Glomerular visceral epithelial cell (primary cell): Measurements from ENCODE around the gene CLTC.
"Not testable (repeated sequence)": the region's sequence is repeated elsewhere in the genome, so short reads cannot be mapped to it uniquely, and the experiment has no call there.

ENCODE experiments used
- DNase-seq: peaks from one replicate; pipeline ENCODE4 v3.0.0-alpha.2; 2016; ENCODE audit errors: extremely low spot score

Gene CLTC

DNA sequence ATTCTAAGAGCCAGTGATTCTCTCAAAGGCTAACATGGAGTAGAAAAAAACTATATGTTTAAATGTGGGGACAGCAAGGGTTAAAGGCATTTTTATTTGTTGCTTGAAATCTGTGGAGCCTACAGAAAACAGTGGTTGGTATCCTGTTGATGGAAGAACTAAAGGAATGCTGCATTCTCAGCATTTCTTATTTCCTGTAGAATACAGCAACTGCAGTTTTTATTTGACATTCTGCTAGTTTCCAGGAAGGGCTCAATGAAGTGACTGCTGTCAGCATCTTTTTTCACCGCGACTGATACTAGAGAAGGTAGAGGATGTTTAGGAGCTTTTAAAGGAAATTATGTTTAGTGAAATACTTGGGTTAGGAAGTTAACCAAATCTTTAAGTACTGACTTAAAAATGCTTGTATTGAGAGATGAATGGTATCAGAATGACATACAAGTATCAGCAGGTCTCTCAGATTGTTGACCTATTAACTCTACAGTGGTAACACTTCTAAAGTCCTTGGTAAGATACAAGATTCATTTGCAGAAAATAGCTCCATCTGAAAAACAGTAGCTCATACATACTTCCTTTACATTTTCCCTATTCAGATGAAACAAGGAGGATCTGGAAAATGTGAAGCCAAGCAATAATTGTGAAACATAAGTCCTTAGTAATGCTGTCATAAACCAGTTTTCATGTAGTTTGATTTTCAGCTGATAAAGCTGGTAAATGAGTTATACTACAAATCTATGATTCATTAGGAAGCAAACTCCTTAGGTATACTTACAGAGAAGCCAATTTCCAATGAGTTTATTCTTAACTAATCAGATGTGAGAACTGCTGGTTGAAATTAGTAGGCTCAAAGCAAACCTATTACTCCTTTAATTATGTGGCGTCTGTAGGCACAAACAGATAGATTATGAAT, 15.2 kb downstream of the CLTC start:
- DNase-seq = no peak

DNA sequence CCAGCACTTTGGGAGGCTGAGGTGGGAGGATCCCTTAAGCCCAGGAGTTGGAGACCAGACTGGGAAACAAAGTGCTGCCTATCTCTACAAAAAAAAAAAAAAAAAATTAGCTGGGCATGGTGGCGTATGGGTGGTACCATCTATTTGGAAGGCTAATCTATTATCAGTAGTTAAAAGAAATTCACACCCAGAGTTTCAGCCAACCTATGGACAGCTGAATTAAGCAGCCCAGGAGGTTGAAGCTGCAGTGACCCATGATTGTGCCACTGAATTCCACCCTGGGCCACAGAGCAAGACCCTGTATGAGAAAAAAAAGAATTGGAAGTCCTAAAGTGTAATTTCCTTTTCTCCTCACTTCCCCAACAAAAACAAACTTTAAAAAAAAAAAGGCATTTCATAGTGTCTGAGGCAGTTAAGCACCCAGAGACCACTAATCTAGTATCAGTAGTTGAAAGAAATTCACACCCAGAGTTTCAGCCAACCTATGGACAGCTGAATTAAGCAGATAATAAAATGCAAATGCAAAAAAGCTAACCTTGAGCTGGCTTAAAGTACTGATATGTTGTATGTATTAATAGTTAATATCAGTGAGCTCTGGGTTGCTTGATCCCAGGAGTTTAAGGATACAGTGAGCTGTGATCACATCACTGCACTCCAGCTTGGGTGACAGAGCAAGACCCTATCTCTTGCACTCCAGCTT, 18.1 kb downstream of the CLTC start:
- no peak for DNase-seq

DNA sequence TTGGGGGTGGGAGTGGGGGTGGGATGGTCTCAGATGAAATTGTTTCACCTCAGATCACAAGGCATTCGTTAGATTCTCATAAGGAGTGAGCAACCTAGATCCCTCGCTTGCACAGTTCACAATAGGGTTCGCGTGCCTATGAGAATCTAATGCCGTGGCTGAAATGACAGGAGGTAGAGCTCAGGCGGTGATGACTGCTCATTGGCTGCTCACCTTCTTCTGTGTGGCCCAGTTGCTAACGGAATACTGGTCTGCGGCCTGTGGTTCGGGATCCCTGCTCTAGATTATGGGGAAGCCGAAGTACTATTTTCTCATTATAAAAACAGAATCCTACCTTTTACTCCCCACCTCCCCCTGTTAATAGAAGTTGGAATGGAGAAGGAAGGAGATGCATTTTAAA, 18.9 kb downstream of the CLTC start:
- DNase-seq = no peak

DNA sequence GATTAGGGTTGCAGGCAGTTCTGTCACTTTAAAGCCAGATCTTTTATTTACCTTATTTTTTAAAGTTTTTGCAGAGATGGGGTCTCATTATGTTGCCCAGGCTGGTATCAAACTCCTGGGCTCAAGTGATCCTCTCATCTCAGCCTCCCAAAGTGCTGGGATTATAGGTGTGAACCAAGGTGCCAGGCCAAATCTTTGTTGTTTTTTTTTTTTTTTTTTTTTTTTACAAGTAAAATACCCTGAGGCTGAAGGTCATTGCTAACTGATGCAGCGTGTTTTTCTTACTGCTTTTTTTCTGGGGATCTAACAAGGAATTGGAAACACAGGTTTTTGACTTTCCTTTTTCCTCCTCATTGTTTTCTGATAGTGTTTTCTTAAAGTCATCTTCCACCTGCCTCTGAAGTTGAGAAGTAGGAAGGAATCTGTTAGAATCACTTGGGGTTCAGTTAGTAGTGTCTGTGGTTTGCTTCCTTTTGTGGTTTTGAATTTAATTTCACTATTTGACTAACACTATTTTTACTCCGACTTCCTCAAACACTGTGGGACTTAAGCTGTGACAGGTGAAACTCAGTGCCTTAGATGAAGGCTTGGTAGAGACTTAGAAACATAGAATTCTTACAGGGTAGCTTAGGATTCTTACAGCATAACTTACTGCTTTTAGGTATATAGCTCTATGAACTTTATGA, 22.2 kb downstream of the CLTC start:
- peak; percentile 34 for DNase-seq

DNA sequence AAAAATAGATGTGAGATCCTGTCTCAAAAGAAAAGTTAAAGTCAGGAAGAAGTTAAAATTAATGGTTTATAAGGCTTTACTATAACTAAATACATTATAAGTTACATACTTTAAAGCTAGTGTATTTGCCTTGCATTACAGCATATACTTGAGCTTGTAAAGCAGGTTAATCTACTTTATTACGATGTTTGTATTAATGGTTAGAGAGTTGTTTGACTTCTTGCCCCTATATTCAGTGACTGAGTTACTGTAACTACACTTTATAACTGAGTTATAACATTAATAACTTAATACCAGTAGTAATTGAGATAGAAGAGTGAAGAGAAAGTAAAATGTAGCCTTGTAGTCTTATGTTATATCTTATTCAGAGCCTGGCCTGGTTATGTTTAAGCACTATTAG, 22.9 kb downstream of the CLTC start:
- no peak for DNase-seq

DNA sequence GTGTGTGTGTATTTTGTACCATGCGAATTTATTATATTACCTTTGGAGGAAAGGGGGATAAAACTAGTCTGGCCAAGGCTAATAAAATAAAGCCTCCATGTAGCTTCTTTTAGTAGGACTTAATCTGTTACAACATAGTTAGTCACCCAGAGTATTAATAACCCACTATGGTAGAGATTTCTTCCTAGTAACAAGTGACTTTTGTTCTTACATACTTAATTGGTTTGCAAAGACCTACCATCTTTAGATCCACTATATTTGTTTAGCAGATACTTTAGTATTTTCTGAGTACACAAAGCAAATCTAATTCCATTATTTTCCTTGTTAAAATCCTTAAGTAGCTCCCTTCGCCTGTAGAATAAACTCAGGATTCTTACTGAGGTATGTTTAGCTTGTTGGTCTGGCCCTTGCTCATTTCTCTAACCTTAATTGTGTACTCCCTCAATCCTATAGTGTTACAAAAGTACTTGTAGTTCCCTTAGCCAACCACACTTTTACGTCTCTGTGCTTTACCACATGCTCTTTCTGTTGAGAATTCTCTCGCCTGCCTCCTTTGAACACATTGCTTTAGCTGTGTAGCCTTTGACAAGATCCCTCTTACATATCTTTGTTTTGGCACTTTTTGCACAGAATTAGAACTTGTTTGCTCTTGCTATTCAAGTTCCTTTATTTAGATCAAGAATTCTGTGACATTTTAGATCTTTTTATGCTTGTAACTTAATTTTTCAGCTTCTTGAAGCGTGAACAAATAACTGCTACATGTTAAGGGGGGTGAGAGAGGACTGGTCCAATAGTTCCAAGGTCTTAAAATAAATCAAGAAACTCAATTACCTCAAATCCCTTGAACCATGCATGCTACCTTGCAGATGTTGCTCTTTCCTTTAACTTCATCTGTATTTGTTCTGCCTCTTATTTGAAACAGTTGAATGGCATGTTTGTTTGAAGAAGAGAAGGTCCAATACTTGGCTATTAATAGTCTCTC, 23.8 kb downstream of the CLTC start:
- DNase-seq = no peak

DNA sequence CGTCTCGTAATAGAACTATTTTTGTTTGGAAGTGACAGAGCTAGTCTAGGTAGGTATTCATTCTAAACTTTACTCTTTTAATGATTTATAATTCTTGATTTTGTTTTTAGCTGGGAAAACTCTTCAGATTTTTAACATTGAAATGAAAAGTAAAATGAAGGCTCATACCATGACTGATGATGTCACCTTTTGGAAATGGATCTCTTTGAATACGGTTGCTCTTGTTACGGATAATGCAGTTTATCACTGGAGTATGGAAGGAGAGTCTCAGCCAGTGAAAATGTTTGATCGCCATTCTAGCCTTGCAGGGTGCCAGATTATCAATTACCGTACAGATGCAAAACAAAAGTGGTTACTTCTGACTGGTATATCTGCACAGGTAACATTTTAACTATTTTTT, 27.6 kb downstream of the CLTC start:
- no peak for DNase-seq

DNA sequence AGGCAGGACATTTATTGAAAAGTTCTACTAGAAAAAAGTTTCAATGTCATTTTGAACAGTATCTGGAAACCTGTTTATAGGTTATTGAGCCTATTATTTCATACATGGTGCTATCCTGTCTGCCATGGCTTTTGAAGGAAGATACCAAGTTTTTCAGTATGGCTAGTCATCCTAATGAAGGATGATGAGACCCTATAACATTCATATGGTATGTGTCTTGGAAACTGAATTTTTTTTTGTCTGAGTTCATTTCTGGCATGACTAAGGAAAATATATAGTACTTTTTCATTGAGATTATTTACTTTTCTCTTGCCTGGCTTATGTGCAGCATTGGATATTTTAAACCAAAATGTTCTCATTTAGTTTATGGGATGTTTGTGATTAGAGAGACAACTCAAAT, 30.2 kb downstream of the CLTC start:
- DNase-seq = no peak

DNA sequence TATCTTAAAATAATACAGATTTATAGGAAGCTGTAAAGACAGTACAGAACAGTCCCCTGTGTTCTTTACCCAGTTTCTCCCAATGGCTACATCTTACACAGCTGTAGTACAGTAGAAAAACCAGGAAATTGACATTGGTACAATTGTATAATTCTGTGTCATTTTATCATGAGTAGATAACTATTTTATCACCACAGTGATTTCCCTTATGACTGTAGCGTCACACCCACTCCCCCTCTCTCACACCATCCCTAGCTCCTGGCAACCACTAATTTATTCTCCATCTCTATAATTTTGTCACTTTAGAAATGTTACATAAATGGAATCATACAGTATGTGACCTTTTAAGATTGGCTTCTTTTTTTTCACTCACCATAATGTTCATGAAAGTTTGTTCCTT, 30.9 kb downstream of the CLTC start:
- no peak for DNase-seq

DNA sequence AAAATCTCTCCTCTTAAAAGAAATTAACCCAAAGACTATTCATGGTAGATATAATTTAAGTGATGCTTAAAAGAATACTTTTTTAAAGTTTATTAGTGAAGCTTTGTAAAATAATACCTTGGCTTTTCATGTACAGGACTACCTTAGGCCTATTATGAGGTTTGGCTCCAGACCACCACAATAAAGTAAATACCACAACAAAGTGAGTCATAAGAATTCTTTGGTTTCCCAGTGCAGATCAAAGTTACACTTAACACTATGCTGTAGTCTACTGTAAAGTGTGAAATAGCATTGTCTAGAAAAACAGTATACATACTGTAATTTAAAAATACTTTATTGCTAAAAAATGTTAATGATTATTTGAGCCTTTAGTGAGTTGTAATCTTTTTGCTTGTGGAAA, 31.7 kb downstream of the CLTC start:
- DNase-seq = peak; percentile 22

DNA sequence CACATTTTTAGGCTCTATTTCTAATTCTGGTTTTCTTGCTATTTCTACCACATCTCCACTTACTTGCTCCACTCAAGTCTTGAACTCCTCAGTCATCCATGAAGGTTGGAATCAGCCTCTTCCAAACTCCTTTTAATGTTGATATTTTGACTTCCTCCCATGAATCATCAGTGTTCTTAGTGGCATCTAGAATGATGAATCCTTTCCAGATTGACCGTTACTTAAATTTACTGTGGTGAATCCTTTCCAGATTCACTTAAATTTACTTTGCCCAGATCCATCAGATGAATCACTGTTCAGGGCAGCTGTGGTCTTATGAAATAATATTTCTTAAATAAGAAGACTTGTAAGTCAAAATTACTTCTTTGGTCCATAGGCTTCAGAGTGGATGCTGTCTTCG, 32.4 kb downstream of the CLTC start:
- no peak for DNase-seq

DNA sequence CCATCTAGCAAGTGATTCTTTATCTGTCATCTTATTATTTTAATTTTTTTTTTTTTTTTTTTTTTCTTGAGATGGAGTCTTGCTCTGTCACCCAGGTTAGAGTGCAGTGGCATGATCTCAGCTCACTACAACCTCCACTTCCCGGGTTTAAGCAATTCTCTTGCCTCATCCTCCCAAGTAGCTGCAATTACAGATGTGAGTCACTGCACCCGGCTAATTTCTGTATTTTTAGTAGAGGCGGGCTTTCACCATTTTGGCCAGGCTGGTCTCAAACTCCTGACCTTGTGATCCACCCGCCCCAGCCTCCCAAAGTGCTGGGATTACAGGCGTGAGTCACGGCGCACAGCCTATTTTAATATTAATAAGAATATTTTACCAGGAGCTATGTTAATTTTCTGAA, 36.9 kb downstream of the CLTC start:
- not testable (repeated sequence) for DNase-seq

DNA sequence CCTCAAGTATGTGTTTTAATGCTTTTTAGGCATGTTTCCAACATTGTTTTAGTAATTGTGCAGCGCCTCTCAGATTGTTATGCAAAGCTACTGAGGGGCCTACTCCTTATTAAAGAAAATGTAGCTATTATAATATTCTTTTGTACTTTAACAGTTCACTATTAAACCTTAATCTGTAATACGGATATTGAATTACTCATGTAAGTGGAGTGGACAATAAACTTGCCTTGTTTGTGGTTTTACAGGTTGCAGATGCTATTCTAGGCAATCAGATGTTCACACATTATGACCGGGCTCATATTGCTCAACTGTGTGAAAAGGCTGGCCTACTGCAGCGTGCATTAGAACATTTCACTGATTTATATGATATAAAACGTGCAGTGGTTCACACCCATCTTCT, 46.5 kb downstream of the CLTC start:
- peak; percentile 28 for DNase-seq

DNA sequence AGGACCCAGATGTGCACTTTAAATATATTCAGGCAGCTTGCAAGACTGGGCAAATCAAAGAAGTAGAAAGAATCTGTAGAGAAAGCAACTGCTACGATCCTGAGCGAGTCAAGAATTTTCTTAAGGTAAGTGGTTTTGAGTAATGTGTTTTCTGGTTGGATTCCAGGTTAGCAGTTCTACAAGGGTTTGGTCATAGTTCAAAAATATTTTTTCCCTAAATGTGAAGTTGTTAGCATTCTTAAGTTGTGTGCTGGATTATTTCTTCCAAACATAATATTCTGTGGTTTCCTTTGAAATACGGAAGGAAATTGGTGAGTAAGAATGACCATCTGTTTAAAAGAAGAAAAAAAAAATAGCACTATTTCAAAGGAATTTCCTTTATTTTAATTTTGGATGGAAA, 49.1 kb downstream of the CLTC start:
- peak; percentile 89 for DNase-seq

DNA sequence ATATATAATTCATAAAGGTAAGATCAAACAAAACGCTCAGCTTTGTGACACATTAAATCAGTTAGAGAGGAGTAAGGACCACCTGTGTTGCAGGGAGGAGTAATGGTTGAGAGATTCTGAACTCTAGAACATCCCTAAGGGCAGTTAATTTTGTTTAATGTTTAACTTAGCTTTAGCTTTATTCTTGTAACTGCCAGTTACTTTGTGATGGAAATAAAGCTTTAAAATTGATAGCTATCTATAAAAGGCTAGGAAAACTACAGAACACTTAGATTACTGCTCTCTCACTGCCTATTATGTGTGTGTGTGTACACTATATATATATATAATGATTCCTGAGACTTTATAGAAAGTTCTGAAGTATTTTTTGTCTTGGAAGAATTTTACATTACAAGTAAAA, 49.7 kb downstream of the CLTC start:
- peak; percentile 66 for DNase-seq

DNA sequence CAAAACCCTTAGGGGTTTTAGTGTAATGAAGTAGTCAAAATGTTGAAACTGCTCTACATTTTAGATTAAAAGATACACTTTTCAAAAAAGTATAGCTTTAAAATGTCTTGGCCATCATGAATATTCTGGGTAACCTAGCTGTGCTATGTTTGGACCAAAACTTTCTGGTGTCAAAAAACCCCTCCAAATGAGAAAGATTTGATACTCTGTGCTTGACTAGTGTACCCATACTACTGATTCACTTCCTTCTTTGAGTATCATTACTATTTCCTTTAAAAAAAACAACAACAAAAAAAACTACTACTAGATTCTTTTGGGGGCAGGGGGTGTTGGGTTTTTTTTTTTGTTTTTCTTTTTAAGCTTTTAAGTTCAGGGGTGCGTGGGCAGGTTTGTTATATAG, 50.2 kb downstream of the CLTC start:
- no peak for DNase-seq

DNA sequence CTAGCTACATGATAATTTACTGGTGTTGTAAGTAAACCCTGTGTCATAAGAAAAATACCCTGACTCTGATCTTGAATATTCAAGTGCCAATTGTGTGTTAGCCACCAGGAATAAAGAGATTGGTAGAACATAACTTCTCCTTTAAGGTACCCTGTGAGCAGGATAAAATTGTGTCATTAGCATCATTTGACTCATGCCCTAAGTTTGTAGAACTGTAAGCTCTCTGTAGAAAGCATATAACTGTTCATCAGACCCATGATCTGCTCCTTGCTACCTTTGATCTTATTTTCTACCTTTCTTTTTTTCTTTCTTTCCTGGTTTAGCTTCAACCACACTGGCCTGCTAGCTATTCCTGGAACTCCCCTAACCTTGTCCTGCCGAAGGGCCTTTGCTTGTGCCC, 51.7 kb downstream of the CLTC start:
- no peak for DNase-seq

DNA sequence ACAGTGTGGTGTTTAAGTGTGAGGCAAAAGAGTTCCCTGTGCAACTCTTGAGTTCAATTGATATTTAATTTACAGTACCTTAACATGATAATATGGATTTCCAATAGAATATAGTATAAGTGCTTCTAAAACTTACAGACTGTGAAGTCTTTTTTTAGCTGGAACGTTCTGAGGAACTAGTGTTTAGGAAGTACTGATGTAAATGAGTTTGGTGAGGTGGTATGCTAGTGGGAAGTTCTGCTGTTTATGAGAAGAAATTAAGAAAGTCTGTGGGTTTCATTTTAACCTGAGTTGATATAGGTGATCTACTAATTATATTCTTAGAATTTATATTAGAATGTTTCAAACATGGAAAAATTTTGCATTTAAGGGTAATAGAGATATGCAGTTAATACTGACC, 55.5 kb downstream of the CLTC start:
- no peak for DNase-seq

DNA sequence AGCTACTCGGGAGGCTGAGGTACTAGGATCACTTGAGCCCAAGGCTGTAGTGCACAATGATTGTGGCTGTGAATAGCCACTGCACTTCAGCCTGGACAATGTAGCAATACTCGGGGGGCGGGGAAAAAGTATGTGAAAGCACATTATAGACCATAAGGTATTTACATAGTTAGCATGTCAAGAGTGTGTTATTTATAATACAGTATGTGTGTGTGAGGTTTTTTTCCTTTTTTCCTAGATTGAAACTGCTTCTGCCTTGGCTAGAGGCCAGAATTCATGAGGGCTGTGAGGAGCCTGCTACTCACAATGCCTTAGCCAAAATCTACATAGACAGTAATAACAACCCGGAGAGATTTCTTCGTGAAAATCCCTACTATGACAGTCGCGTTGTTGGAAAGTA, 57.0 kb downstream of the CLTC start:
- no peak for DNase-seq

DNA sequence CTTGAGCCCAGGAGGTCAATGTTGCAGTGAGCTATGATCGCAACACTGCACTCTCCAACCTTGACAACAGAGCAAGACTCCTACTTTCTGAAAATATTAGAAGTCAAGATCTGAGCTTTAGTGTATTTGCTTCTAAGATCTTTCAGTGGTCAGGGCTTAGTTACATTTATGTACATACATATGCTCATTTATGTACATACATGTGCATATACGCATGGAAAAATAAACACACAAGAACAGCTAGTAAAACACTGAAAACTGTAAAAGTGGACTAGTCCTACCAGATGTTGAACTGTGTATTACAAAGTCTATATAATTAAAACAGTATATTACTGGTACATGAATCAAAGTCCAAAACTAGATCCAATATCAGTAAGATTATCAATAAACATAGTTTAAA, 59.2 kb downstream of the CLTC start:
- no peak for DNase-seq

DNA sequence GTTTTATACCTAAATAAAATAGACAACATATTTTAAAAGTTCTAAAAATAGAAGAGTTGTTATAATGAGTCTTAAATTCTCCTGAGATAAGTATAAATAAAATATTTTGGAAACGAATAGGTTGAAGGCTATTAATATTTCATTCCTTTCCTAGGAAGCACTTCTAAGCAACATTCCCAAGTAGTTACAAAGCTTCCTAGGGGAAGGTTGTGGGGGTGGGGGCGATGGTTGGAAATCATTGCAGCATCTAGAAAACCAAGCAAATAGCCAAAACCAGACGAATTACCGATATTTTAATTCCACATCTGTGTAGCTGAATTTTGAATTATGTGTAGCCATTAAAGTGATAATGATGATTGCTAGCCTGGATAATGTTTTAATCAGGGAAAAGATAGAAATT, 60.6 kb downstream of the CLTC start:
- DNase-seq = no peak

DNA sequence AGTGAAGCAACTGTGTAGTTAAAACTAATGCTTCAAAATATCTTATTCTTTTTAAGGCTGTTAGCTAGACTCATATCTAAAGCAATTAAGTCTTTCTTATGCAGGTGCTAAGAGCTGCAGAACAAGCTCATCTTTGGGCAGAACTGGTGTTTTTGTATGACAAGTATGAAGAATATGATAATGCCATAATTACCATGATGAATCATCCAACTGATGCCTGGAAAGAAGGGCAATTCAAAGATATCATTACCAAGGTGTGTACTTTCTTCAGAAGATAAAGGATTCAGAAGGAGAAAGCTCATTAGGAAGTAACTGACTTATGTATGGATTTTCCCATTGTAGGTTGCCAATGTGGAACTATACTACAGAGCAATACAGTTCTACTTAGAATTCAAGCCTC, 63.6 kb downstream of the CLTC start:
- no peak for DNase-seq
